Urinary bladder (tissue), 4 donors: ENCODE results near the gene CARTPT. TPM values are rescaled to one million over a fixed set of nuclear protein-coding genes. Genes with fewer than 3 reads are reported as not detected.

Experiments
- DNase-seq: peaks from one replicate; pipeline ENCODE4 v3.0.0-alpha.2; 2015; ENCODE audit errors: extremely low spot score
- H3K27ac ChIP-seq: one replicate; pipeline ENCODE4 v1.5.1; 2013; ENCODE audit warnings: low read depth, mild to moderate bottlenecking, moderate library complexity
- H3K36me3 ChIP-seq: one replicate; pipeline ENCODE4 v1.6.1; 2013; ENCODE audit warnings: mild to moderate bottlenecking, moderate library complexity; ENCODE audit not compliant: insufficient read depth
- H3K4me1 ChIP-seq: one replicate; pipeline ENCODE4 v1.6.1; 2013; ENCODE audit warnings: mild to moderate bottlenecking, moderate library complexity; ENCODE audit not compliant: insufficient read depth
- H3K4me3 ChIP-seq: one replicate; pipeline ENCODE4 v1.5.1; 2013; ENCODE audit warnings: low read depth, low read length
- WGBS: extraction: QIAGEN DNeasy Blood & Tissue Kit; methylation state at CpG from one replicate; pipeline ENCODE4 v1.1.7; 2013; 5-methylcytosine and 5-hydroxymethylcytosine counted together
- polyA plus RNA-seq: library from polyadenylated mRNA; stranded (reverse); fragments of 200-250 nt; gene quantifications from one replicate; pipeline ENCODE4 v1.2.3, GENCODE V29; 2013
- total RNA-seq: library from RNA; depleted of rRNA; stranded (reverse); fragments of >200 nt; gene quantifications from one replicate; pipeline ENCODE4 v1.2.3, GENCODE V29; 2014
- donor health status: healthy with polysubstance abuse.
- donor health status: healthy.

The CARTPT gene
- total and polyA plus RNA-seq, 2 donors: 3.9 TPM; not detected in 1

DNA sequence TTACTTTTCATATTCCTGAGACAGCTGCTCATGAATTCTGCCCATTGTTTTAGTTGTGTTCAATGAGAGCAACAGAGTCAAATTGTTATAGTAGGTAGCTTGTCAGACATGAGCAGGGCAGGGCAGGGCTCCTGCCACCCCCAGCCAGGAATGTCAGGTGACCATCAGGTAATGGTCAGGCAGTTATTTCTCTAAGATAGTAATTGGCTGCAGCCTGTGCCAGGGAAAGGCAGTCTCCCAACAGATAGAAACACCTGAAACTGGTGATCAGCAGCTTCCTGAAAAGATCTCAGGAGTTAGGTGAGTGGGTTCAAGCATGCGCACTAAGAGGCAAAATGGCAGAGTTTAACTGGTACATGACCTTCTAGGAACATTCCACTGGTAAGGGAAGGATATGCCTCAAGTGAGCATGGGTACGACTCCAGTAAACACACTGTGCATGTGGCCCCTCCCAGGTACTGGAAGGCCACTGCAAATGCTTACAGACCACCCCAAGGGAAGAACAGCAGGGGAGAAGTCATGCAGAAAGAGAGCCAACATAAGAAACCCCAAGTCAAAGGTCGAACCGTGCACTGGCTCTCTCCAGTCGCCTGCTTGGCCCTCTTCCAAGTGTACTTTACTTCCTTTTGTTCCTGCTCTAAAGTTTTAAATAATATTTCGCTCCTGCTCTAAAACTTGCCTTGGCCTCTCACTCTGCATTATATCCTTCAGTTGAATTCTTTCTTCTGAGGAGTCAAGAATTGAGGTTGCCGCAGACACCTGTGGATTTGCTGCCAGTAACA is 25.1 kb downstream of the CARTPT start:
- 58% methylated on average over 7 of the region's 7 CpGs for WGBS
- Histone ChIP-seq H3K27ac (no peak overlapping the region), H3K36me3 (no peaks in the 10 kb centered on the region)

DNA sequence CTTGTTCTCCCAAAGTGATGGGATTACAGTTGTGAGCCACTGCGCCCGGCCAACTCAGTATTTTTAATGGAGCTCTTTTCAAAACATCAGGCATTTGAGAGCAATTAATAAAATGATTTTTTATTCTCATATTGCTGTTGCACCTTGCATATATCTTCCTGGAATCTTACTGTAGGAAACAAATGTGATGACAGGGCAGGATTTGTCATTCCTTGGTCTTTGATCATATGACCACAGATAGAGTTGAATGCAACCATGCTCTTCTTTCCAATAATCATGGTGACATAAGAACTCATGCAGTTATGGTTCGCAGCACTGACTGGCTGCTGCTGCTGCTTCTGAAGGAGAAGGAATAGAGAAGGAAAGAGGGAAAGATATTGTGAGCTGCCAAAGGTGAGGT is 28.1 kb downstream of the CARTPT start:
- no peaks in the 10 kb centered on the region for H3K36me3 ChIP-seq
- no peak overlapping the region for H3K4me3 ChIP-seq
- no peaks in the 10 kb centered on the region for H3K4me1 ChIP-seq
- no peak overlapping the region for H3K27ac ChIP-seq
- DNase-seq: no peak
- WGBS: 95% methylated on average over 3 of the region's 3 CpGs

More for the DNA sequence above, 25.1 kb downstream of the CARTPT start:
- DNase-seq: no peak
- H3K4me3 ChIP-seq: no peak overlapping the region
- no peaks in the 10 kb centered on the region for H3K4me1 ChIP-seq

DNA sequence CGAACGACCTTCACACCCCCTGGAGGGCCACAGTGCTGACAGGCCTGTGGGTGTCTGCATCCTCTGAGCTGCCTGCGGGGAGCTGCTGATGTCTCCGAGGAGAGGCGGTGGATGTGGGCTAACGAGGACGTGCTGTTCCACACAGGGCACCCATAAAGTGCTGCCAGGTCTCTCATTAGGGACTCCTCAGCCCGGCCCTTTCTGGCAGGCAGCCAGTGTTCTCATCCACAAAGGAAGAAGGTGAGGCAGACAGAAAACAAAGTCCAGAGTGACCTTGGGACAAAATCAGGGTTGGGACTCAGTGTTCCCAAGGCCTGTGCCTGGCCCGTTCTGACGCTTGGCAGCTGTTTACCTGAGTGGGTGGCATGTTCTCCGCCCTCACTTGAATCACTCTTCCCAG is 29.3 kb downstream of the CARTPT start:
- no peak overlapping the region for H3K4me3 ChIP-seq
- no peak overlapping the region for H3K27ac ChIP-seq
- no peak for DNase-seq
- no peaks in the 10 kb centered on the region for H3K36me3 ChIP-seq
- WGBS: 72% methylated on average over 11 of the region's 11 CpGs
- no peaks in the 10 kb centered on the region for H3K4me1 ChIP-seq

DNA sequence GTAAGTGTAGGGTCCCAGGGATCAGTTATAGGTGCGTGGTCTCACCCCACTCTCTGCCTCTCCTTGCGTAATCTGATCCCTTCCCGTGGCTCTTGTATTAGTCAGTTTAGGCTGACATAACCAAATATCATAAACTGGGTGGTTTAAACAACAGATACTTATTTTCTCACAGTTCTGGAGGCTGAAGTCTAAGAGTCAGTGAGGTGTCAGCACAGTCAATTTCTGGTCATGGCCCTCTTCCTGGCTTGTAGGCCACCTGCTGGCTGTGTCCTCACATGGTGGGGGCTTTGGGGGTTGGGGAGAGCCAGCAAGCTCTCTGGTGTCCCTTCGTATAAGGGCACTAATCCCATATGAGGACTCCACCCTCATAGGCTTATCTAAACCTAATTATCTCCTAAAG is 32.3 kb downstream of the CARTPT start:
- H3K36me3 ChIP-seq: no peaks in the 10 kb centered on the region
- H3K4me1 ChIP-seq: no peaks in the 10 kb centered on the region
- WGBS: 66% methylated on average over 4 of the region's 4 CpGs
- no peak overlapping the region for H3K27ac ChIP-seq
- DNase-seq: no peak
- no peak overlapping the region for H3K4me3 ChIP-seq

DNA sequence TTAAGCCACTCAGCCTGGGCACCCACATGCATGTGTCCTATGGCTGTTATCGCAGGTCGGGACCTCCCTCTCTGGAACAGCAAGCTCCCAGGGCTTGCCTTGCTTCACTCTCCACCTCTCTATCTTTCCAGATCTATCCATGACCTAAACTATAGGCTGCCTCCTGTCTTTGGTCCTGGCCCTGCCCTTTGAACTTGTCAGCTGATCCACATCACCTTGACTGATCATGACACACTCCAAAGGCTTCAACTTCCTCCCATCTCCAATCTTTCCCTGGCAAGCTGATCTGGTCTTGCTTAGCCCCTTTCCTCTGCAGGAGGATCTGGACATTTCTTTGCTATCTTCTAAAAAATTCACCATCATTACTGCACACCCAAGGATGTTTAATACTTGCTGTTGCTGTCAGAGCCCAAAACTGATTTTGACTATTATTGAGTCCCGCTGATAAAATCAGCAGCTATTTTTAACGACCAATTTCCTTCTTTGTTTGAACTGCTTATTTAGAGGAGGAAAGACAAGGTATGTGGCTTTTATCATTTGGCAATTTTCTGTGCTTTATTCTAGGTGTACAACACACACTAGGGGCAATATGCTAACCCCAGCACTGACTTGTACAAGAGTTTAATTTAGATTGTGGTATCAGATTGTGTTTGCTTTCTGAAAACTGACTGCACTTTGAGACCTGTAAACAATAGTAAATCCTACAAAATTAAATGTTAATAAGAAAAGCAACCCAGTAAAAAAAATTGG is 33.5 kb downstream of the CARTPT start:
- no peaks in the 10 kb centered on the region for H3K4me1 ChIP-seq
- no peak for DNase-seq
- H3K36me3 ChIP-seq: no peaks in the 10 kb centered on the region
- 69% methylated on average over 4 of the region's 4 CpGs for WGBS
- H3K4me3 ChIP-seq: no peak overlapping the region
- no peak overlapping the region for H3K27ac ChIP-seq

DNA sequence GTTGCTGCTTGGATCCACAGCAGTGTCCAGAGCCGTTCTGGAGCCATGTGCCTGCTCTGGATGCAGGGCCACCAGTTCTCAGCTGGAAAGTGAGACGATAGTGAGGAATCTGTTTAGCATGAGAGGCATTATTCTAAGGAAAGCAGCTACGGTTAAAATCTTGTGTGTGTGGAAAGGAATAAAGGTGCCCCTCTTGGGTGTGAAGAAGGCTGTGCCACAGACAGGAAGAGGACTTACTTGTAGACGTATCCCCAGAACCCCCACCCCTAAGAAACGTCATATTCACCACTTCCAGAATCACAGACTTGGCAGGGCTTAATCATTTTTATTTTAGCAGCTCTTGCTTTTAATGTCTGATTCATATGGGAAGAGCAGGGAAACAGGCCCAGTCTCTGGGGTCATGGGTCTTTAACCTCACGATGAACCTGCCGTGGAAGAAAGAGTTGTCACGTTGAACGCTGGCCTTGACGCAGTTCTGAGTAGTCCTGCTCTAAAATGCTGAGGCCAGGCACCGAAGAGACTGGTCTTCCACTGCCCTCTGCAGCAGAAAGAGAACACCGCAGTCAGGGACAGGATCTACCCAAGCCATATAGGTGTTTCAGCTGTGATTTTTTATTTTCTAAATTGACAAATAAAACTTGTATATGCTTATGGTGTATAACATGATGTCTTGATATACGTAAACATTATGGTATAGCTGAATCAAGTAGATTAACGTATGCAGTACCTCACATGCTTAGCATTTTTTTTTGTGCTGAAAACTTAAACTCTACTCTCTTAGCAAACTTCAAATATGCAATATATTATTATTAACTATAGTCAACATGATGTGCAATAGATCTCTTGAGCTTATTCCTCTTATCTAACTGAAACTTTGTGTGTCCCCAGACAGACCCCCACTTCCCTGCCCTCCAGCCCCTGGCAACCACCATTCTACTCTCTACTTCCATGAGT is 38.8 kb downstream of the CARTPT start:
- no peaks in the 10 kb centered on the region for H3K4me1 ChIP-seq
- 15% methylated on average over 14 of the region's 14 CpGs for WGBS
- no peak overlapping the region for H3K4me3 ChIP-seq
- no peak for DNase-seq
- H3K27ac ChIP-seq: no peak overlapping the region
- H3K36me3 ChIP-seq: no peaks in the 10 kb centered on the region

DNA sequence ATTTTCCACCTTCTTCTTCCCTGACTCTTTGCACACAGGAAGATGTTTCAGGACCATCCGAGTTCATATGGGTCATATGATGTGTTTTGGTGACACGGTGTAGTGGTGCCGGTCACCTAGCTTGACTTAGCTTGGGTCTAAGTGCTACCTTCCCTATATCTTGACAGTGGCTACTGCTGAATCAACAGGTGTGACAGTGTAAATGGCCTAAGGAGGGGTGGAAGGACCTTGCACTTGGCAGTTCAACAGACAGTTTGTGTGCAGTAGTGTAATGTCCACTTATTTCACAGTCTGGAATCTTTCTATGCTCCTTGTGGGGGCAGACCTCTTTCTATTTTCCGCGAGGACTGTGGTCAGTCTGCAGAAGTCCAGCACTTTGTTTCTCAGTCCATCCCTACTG is 43.8 kb downstream of the CARTPT start:
- WGBS: 93% methylated on average over 5 of the region's 5 CpGs
- no peak overlapping the region for H3K27ac ChIP-seq
- no peak overlapping the region for H3K4me3 ChIP-seq
- H3K4me1 ChIP-seq: no peaks in the 10 kb centered on the region
- H3K36me3 ChIP-seq: no peaks in the 10 kb centered on the region
- no peak for DNase-seq

DNA sequence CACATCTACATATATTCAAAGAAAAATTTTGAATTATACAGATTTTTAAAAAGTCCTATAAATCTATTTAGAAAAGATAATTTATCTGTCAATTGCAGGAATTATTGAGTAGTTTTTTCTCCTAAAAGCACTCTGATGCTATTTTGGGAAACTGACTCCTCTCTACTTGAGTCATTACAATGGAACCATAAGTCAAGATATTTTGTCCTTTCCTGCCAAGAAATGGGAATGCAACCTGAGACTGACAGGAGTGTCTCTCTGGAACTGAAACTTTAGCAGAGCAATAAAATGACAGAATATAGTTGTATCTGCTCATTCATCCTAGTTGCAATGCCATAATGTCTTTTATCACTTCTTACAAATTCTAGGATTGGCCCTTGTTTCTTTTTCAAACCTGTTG is 48.6 kb downstream of the CARTPT start:
- no peaks in the 10 kb centered on the region for H3K36me3 ChIP-seq
- no peak for DNase-seq
- no peaks in the 10 kb centered on the region for H3K4me1 ChIP-seq
- H3K27ac ChIP-seq: no peak overlapping the region
- no peak overlapping the region for H3K4me3 ChIP-seq

DNA sequence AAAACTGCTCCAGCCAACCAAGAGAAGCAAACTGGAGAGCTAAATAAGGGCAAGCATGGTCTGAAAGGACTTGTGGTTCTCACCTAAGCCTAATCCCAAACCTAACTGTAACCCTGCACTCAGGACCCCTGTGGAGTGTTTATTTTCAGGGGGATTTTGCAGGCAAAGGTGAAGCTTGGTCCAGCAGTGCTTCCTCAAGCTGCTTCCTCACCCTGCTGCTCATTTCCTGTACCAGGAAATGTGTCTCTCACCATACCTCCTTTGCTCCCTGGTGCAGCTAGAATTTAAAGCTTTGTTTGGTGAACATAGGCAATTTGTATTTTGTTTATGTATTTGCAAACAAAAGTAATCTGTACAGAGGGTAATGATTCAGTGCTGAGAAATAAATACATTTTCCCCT is 50.2 kb downstream of the CARTPT start:
- H3K4me3 ChIP-seq: no peak overlapping the region
- no peak for DNase-seq
- no peaks in the 10 kb centered on the region for H3K4me1 ChIP-seq
- no peak overlapping the region for H3K27ac ChIP-seq
- H3K36me3 ChIP-seq: no peaks in the 10 kb centered on the region

DNA sequence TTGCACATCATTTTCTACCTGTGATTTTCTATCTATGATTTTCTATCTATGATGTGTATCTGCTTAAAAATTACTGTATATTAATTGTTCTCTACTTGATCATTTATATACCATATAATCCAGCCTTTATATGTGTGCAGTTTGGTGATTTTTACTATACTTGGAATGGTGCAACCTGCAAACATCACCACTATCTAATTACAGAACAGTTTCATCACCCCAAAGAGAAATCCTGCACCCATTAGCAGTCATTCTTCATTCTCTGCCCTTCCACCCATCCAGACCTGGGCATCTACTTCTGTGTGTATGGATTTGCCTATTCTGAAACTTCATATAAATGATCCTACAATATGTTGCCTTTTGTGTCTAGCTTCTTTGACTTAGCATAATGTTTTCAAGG is 51.3 kb downstream of the CARTPT start:
- H3K4me3 ChIP-seq: no peak overlapping the region
- DNase-seq: no peak
- no peaks in the 10 kb centered on the region for H3K36me3 ChIP-seq
- no peaks in the 10 kb centered on the region for H3K4me1 ChIP-seq
- no peak overlapping the region for H3K27ac ChIP-seq

Other genes with a start within 250 kb of the CARTPT start
- 50.9 TPM for gene MCCC2, start 131.9 kb upstream of the CARTPT start, total RNA-seq
- 22.6 TPM for gene MCCC2, start 131.9 kb upstream of the CARTPT start, polyA plus RNA-seq